PC-9 (cell line): Measurements from ENCODE around the gene CDH26.
A peak's percentile ranks its signal among the peaks of the same experiment; 100 is the strongest.

Source experiments
- EZH2 ChIP-seq: fragments of 200-600 bp; sonication (generic); IDR thresholded peaks from 2 replicates; pipeline ENCODE4 v1.8.0; 2017; ENCODE audit warnings: antibody characterized with exemption, low read depth
- TF ChIP-seq, protein P1 (sequence below): fragments of 200-600 bp; sonication (generic); conservative IDR thresholded peaks from 2 replicates; pipeline ENCODE4 v1.6.1; 2017; ENCODE audit warnings: mixed run types, antibody characterized with exemption, mild to moderate bottlenecking, moderate library complexity

DNA sequence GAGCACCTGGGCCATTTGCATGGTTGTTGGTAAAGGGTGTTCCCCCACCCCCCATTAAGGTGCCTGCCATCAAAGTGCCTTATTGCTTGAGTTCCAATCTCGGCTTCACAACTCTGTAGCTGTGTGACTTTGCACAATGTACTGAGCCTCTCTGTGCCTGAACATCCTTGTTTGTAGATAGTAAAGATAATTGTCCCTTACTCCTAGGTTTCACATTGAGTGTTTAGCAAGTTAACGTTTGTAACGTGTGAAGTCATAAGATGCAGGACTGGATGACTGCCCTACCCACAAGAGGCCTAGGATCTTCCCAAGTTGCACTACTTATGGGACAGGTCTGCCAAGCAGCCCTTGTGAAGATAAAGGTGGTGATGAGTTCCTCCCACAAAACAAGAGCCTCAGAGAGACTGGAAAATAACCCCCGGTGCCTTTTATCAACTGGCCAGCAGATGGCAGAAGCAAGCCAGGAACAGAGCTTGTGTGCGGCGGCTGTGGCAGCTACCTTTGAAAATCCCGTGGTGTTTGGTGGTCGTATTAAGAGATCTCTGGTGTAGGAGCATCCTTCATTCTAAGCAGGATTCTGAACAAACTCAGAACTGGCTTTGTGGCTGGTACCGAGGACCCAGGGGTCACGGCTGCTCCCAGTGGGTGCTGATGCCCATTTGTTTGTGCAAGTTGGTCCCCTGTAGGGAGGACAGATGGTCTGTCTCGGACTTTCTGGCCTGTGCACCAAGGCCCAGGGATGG lies 99.1 kb downstream of the CDH26 start:
- TF ChIP-seq, protein P1, sequence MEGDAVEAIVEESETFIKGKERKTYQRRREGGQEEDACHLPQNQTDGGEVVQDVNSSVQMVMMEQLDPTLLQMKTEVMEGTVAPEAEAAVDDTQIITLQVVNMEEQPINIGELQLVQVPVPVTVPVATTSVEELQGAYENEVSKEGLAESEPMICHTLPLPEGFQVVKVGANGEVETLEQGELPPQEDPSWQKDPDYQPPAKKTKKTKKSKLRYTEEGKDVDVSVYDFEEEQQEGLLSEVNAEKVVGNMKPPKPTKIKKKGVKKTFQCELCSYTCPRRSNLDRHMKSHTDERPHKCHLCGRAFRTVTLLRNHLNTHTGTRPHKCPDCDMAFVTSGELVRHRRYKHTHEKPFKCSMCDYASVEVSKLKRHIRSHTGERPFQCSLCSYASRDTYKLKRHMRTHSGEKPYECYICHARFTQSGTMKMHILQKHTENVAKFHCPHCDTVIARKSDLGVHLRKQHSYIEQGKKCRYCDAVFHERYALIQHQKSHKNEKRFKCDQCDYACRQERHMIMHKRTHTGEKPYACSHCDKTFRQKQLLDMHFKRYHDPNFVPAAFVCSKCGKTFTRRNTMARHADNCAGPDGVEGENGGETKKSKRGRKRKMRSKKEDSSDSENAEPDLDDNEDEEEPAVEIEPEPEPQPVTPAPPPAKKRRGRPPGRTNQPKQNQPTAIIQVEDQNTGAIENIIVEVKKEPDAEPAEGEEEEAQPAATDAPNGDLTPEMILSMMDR: peak; percentile 94
- no peak for TF ChIP-seq EZH2
